ENCODE data around the gene CHRNA1. TPM values are rescaled to one million over a fixed set of nuclear protein-coding genes. Genes with fewer than 3 reads are reported as not detected.

The CHRNA1 gene
- polyA plus RNA-seq, 10 donors = 81.4 to 162 (median 130) TPM

DNA sequence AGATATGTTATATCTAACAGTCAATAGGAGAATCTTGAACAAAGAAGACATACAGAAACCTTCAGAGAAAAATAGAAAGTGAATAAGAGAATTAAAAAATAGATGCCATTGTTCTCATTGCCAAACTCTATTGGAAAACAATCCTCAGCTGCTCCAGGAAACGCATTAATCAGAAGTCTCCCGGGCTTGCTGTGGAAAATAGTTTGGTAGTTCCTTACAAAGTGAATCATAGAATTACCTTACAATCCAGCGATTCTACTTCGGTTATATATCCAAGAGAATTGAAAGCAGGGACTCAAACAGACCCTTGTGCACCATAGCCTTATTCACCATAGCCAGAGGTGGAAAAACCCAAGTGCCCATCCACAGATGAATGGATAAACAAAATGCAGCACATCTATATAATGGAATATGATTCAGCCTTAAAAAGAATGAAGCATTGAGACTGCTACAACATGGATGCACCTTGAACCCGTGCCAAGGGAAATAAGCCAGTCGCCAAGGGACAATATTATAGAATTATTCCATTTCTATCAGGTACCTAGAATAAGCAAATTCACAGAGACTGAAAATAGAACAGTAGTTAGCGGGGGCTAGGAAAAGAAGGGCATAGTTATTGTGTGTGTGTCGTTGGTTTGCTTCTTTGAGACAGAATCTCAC lies 21.9 kb upstream of the CHRNA1 start:
- DNase-seq = peak in 2 of 3 donors; percentile 71 to 82

GRCh38 chr2:174785481-174785880 lies 21.2 kb upstream of the CHRNA1 start:
- no peak for DNase-seq

DNA sequence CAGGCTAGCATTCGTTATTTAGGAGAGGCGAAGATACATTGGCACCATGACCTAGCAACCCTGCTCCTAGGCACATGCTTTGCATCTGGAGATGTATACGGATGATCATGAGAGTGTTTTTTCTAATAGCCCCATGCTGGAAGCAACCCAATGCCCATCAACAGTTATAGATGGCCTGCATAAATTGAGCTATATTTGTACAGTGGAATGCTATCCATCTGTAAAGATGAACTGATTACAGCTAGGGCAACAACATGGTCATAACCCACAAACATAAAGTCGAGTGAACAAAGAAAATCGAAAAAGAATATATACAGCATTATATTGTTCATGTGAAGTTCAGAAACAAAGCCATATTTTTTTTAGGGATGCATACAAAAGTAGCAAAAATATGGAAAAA lies 20.6 kb upstream of the CHRNA1 start:
- DNase-seq = no peak

GRCh38 chr2:174784316-174784715 lies 20.0 kb upstream of the CHRNA1 start:
- no peak for DNase-seq

- no peak for DNase-seq
Observed at GRCh38 chr2:174781996-174782395, 17.7 kb upstream of the CHRNA1 start.

GRCh38 chr2:174781298-174781697 lies 17.0 kb upstream of the CHRNA1 start:
- DNase-seq = no peak

GRCh38 chr2:174780856-174781255 lies 16.6 kb upstream of the CHRNA1 start:
- no peak for DNase-seq

DNA sequence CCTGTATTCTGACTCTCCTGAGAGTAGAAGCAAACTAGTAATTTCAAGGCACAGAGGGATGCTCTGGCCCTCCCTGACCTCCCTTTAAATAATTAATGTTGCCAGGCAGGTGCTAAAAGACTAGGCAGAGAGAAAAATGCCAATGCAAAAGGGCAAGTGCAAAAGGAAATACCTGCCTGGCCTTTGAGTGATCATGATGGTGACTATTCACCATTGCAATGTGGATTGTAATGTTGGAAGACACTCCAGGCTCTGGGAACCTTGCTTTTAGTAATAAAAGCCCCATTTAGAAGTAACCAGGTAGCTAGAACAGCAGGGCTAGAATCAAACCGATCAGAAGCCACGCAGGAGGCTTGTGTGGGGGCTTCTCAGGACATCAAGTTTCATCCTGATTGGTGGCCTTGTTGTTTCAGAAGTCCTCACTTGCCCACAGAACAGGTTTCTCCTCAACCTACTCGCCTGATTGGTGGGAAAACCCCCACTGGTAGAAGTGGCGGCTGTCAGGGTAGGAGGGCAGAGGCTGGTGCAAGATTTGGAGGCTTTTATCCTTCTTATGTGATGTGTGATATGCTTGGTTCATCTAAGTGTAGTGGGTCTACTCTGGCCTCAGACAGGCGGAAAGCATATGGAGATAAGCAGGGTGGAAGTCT lies 16.0 kb upstream of the CHRNA1 start:
- DNase-seq = no peak

- no peak for DNase-seq
Observed at GRCh38 chr2:174779361-174779928, 15.2 kb upstream of the CHRNA1 start.

DNA sequence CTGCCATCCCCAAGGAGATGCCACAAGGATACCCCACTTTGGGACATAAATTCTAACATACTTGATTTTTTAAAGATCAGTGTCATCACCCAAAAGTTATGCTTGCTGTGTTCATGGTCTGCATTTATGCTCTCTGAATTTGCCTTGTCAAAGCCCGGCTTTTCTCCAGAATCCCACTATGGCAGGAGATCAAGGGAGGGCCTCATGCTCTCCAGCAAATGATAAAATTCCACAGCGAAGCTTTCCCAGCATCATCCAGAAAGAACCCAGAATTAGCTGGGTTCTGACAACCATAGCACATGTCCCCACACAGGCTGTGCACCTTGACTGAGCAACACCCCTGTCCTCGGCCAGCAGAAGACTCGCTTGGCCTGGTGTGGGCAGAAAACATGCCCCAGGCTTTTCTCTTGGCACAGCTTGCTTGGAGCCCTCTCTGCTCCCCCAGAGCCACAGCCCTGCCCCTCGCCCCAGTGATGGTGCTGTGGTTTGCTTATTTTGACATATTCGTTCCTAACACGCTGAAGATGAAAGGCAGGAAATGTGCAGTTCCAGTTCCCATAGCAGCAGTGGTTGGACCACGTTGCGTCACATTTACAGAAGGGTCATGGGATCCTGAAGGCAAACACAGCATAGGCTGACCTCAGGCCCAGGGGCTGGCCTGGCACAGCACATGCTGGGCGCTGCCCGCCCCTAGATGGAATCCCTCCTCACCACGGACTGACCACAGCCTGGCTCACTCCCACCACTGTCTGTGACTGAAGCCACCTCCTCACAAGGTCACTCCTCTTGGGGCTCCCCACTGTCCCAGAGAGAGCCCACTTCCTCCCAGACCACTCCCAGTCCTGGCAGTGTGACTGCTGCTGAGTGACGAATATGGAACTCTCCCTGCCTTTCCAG lies 14.1 kb upstream of the CHRNA1 start:
- peak in 1 of 3 donors; percentile 69 for DNase-seq

- peak in 1 of 3 donors; percentile 54 for DNase-seq
Observed at GRCh38 chr2:174777347-174778084, 13.2 kb upstream of the CHRNA1 start.

GRCh38 chr2:174776675-174777074 lies 12.4 kb upstream of the CHRNA1 start:
- DNase-seq = peak in 1 of 3 donors; percentile 50

DNA sequence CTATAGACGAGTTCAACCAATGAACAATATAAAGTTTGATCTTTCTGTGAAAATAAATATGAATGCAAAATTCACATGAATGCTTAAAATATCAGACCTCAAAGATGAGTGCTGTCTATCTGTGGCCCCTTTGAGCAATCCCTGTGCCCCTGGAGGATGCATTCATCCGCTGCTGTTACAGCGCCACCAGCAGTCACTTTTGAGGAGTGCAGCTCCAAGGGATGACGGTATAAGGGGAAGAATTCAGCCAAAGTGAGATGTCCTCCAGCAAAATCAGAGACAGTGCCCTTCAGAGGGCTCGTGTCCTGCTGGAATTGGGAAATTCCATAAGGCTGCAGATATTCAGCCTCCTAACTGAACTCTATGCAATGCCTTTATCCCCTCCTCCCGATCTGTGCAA lies 12.0 kb upstream of the CHRNA1 start:
- no peak for DNase-seq

DNA sequence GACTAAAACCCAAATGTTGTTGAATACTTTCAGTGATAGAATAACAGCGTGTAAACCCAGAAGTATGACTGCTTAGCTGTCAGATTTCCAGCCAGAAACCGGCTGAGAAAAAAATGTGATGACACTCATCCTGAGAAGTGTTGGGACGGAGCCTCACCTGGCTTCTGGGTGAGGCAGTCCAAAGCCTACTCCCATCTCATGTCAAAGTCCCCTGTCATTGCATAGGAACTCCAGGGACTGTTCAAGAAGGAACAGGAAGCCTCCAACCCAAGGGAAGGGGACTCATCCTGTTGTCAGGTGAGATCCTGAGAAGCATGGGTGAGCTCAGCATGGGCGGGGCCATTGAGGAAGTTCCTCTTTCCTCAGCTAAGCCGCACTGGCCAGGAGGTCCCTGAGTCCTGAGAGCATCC lies 11.3 kb upstream of the CHRNA1 start:
- no peak for DNase-seq

DNA sequence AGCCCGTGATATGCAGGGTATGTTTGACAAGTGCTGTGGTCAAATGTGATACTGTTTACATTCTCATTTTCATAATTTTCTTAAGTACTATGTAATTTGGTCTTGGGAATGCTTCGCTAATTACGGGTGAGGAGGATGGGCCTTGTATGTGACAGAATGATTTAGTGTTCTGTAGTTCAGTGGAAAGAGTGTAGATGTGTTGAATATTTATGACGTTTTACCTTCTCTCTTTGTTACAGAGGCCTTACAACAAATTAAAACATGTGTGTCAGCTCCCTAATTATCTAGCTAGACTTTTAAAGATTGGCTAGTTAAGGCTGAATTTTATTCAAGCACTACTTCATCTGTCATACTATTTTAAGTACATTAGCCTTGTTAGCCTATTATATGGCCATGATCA lies 10.6 kb upstream of the CHRNA1 start:
- DNase-seq = no peak

DNA sequence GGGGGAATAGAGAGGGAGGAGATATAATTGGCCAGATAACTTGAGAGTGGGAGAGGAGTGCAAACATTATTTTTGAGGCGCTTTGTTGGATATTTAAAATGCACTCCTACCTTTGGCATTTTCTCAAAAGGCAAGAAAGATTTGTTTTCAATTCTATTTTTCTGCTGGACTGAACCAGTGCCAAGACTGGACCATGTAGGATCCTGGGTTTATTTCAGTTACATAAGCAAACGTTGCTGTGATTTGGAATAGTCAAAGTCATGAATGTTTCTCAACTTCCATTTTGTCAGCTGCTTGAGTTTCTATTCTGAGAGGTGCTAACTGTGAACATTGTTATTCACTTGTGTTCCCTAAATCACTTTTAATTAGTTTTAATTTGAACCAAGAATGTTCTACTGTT lies 8.9 kb upstream of the CHRNA1 start:
- no peak for DNase-seq

- DNase-seq = no peak
Observed at GRCh38 chr2:174772472-174772801, 8.2 kb upstream of the CHRNA1 start.

- peak; percentile 75 to 90 (median 75) for DNase-seq
Observed at GRCh38 chr2:174771631-174772471, 7.6 kb upstream of the CHRNA1 start.

- DNase-seq = no peak
Observed at GRCh38 chr2:174771136-174771535, 6.9 kb upstream of the CHRNA1 start.

DNA sequence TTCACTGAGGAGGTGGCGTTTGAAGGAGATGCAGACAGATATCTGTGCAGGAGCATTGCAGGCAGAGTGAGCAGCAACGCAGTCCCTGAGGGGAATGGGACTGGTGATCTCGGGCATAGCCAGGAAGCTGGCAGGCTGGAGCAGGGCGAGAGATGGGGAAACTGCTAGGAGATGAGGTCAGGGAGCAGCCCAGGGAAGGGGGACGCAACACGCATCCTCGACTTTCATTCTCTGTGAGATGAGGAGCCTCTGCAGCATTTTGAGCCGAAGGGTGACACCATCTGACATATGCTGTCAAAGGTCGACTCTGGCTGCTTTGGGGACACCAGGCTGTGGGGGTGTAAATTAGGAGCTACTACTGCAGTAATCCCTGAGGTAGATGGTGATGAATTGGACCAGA lies 4.3 kb upstream of the CHRNA1 start:
- DNase-seq = no peak

DNA sequence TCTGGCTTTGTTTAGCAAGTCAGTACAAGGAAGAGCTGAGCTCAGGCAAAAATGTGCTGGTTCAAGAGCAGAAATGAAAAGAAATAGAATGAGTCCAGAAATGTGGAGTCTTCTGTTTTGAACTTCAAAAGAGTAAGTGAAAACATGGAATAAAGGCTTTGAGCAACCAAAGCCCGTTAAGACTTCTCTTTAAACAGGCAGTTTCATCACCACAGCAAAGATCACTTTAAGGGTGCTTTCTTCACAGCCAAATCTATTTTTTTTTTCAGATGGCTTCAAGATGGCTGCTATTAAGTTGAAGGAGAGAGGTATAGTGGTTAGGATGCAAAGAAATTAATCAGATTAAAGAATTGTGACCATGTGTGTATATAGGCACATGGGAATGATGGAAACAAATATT lies 2.0 kb upstream of the CHRNA1 start:
- no peak for DNase-seq

All from muscle of back (tissue), 11 donors.